Measurements from ENCODE around the gene APC. TPM values are rescaled to one million over a fixed set of nuclear protein-coding genes. Genes with fewer than 3 reads are reported as not detected.

Gene APC
- total and polyA plus RNA-seq, 2 of the 13 experiments (the other 11 are each of a cell fraction or from before 2014, with no cell fraction given), result 6.1 to 19.0 TPM

DNA sequence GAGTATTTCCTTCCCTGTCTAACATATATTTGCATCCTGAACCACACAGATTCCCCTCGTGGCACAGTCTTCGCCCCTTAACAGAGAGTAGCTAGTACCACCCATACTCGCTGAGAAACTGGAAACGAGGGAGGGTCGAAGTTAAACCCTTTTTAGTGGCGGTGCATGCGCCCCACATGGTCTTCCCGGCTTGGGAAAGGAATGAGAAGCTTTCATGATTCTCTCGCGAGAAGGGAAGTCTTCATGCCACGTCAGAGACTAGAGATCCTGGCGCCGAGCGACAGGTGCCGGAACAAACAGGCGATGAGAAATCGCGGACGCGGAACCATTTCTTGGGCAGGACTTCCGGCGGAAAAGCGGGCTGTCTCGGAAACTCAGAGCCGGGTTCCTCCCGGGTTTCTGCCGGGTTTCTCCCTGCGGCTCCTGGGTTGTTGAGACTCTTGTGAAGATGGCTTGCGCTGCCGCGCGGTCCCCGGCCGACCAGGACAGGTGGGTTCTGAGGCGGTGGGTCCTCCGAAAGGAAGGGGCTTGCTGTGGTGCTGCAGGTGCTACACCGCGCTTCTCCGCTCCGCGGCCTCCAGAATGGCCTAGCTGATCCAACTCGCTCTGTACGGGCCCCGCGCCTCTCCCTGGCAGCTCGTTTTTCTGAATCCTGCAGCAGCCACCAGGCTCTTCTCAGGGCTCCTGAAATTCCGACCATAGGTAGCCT, 123.4 kb downstream of the APC start, which contains the start of gene SRP19 (continued):
- TF ChIP-seq DNMT1 (CRISPR knock-in tag; IDR thresholded peaks at IDR 0.05) (no peak), AFF4 (CRISPR knock-in tag; IDR thresholded peaks at IDR 0.05) (no peak), SOX13 (IDR thresholded peaks at IDR 0.05) (no peak), SOX13 (CRISPR knock-in tag; conservative IDR thresholded peaks at IDR 0.05 in 1 of 2, IDR thresholded peaks at IDR 0.05 in 1 of 2) (no peak; a peak in 1 of 4 replicates), TGIF2 (CRISPR knock-in tag; IDR thresholded peaks at IDR 0.05) (peak; percentile 93; the same call in 1 of the 2 replicates), HDAC2 (CRISPR knock-in tag; IDR thresholded peaks at IDR 0.05) (peak; percentile 69; the same call in 1 of the 2 replicates), KAT7 (CRISPR knock-in tag; IDR thresholded peaks at IDR 0.05; ENCODE audit: borderline replicate concordance) (0 out of 2 replicates have a peak, but pooled peaks have one; percentile 56), ZNF761 (CRISPR knock-in tag; conservative IDR thresholded peaks at IDR 0.05) (0 out of 2 replicates have a peak, but pooled peaks have one; percentile 47), ZNF232 (CRISPR knock-in tag; IDR thresholded peaks at IDR 0.05; ENCODE audit: borderline replicate concordance) (peak; percentile 98), ZNF446 (CRISPR knock-in tag; IDR thresholded peaks at IDR 0.05) (peak; percentile 91), NFE2 (CRISPR knock-in tag; IDR thresholded peaks at IDR 0.05) (0 out of 2 replicates have a peak, but pooled peaks have one; percentile 22), DNMT3B (CRISPR knock-in tag; conservative IDR thresholded peaks at IDR 0.05) (peak; percentile 98), SP5 (CRISPR knock-in tag; IDR thresholded peaks at IDR 0.05; ENCODE audit: borderline replicate concordance, low read depth) (no peak; the same call in 1 of the 2 replicates), YY1 (IDR thresholded peaks at IDR 0.05; ENCODE audit: insufficient read depth, insufficient replicate concordance, low read depth, low read length) (peak; percentile 75), MED13 (CRISPR knock-in tag; IDR thresholded peaks at IDR 0.05) (peak; percentile 79; the same call in 1 of the 2 replicates), ZNF329 (CRISPR knock-in tag; IDR thresholded peaks at IDR 0.05; ENCODE audit: low read depth) (0 out of 2 replicates have a peak, but pooled peaks have one; percentile 77), HOXA5 (CRISPR knock-in tag; IDR thresholded peaks at IDR 0.05) (peak; percentile 2; the same call in 1 of the 2 replicates), ZNF614 (CRISPR knock-in tag; IDR thresholded peaks at IDR 0.05; ENCODE audit: borderline replicate concordance) (peak; percentile 90; the same call in 1 of the 2 replicates)
- TF ChIP-seq, protein P1, sequence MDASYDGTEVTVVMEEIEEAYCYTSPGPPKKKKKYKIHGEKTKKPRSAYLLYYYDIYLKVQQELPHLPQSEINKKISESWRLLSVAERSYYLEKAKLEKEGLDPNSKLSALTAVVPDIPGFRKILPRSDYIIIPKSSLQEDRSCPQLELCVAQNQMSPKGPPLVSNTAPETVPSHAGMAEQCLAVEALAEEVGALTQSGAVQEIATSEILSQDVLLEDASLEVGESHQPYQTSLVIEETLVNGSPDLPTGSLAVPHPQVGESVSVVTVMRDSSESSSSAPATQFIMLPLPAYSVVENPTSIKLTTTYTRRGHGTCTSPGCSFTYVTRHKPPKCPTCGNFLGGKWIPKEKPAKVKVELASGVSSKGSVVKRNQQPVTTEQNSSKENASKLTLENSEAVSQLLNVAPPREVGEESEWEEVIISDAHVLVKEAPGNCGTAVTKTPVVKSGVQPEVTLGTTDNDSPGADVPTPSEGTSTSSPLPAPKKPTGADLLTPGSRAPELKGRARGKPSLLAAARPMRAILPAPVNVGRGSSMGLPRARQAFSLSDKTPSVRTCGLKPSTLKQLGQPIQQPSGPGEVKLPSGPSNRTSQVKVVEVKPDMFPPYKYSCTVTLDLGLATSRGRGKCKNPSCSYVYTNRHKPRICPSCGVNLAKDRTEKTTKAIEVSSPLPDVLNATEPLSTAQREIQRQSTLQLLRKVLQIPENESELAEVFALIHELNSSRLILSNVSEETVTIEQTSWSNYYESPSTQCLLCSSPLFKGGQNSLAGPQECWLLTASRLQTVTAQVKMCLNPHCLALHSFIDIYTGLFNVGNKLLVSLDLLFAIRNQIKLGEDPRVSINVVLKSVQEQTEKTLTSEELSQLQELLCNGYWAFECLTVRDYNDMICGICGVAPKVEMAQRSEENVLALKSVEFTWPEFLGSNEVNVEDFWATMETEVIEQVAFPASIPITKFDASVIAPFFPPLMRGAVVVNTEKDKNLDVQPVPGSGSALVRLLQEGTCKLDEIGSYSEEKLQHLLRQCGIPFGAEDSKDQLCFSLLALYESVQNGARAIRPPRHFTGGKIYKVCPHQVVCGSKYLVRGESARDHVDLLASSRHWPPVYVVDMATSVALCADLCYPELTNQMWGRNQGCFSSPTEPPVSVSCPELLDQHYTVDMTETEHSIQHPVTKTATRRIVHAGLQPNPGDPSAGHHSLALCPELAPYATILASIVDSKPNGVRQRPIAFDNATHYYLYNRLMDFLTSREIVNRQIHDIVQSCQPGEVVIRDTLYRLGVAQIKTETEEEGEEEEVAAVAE (CRISPR knock-in tag; IDR thresholded peaks at IDR 0.05; ENCODE audit: borderline replicate concordance), result peak; percentile 87; the same call in 1 of the 2 replicates
- TF ChIP-seq, protein P2, sequence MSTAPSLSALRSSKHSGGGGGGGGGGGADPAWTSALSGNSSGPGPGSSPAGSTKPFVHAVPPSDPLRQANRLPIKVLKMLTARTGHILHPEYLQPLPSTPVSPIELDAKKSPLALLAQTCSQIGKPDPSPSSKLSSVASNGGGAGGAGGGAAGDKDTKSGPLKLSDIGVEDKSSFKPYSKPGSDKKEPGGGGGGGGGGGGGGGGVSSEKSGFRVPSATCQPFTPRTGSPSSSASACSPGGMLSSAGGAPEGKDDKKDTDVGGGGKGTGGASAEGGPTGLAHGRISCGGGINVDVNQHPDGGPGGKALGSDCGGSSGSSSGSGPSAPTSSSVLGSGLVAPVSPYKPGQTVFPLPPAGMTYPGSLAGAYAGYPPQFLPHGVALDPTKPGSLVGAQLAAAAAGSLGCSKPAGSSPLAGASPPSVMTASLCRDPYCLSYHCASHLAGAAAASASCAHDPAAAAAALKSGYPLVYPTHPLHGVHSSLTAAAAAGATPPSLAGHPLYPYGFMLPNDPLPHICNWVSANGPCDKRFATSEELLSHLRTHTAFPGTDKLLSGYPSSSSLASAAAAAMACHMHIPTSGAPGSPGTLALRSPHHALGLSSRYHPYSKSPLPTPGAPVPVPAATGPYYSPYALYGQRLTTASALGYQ (CRISPR knock-in tag; IDR thresholded peaks at IDR 0.05), result 0 out of 2 replicates have a peak, but pooled peaks have one; percentile 58
